Measurements from ENCODE around the gene EPHA4.

The EPHA4 gene

DNA sequence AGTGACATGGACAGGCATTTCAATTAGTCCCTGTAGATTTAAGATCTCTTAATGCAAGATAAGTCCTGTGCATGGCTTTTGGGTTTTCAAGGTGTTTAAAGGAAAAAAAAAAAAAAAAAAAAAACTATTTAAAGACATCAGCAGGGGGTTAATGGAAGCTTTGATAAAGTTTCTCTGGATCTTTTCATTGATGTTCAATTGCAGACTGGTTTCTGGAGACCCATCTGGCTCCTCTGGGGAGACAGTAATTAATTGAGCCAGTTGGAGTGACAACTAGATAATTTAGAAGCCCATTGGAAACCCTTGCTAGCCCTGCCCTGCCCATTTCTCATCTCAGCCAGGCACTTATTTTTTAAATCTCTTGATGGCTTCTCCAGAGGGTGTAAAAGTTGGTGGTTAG lies 98.7 kb downstream of the EPHA4 start:
- DNase-seq (ENCODE audit: low spot score) = no peak

DNA sequence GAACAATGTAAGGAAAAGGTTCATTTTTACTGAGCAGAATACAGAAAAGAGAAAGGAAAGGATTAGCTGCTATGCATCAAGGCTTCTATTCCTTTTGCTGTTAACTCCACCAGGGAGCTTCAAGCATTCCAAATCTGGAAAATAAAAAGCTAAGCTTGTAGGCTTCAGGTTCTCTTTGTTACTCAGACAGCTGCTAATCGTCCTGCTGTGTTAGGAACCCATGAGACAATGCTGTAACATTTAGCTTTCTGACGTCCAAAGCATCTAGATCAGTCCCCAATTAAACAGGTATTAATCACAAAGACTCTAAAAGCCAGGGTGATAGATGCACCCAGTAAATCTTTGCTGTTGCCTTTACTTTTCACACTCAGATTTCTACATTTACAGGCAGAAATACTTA lies 103.8 kb downstream of the EPHA4 start:
- no peak for DNase-seq (ENCODE audit: low spot score)

DNA sequence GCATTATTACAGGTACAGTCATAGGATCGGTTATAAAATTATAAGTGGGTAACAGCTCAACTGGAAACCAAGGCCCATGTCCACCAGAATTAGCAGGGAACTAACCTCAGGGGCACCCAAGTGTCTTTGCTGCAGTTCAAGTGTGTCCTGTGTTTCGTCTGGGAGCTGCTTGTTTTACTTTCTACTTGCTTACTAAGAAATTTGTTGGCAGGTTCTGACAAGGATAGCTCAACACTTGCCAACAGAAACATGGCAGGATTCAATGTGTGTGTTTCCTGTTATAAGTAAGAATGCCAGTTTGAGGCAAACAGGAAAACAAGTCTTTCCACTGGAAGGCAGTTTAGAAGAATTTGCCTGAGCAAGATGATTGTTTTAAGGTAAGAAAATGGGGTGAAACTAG lies 104.5 kb downstream of the EPHA4 start:
- DNase-seq (ENCODE audit: low spot score) = no peak

DNA sequence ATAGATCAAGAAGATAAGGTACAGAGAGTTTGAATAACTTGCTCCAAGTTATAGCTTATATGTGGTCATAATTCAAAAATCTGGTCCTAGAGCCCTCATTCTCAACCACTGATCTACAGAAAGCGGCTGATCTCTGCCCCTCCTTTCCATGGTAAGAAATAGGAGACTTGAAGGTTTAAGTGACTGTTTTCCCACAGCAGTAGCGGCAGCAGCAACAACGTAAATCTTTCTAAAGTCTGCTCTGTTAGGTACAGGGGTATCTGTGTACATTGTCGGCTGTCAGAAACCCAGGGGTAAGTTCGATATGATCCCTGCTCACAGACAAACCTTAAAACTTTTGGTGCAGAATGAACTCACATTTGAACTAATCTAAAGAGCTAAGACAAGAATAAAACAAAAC lies 105.4 kb downstream of the EPHA4 start:
- no peak for DNase-seq (ENCODE audit: low spot score)

DNA sequence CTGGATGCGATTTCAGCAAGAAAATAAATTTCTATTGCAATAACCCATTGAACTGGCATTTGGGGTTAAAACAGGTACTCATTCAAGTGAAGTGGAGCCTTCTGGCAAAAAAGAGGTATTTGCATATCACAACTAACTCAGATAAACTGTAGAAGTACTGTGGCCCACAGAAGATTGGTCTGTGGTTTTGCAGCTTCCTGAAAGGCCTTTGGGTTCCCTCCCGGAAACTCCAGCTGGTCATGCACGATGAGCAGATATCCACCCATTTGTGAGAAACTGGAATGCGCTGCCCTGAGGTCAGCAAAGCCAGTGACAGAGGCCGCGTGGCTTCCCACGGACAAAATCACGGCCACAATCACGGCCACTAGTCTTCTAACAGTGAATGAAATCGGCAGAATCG lies 106.3 kb downstream of the EPHA4 start:
- DNase-seq (ENCODE audit: low spot score) = no peak

DNA sequence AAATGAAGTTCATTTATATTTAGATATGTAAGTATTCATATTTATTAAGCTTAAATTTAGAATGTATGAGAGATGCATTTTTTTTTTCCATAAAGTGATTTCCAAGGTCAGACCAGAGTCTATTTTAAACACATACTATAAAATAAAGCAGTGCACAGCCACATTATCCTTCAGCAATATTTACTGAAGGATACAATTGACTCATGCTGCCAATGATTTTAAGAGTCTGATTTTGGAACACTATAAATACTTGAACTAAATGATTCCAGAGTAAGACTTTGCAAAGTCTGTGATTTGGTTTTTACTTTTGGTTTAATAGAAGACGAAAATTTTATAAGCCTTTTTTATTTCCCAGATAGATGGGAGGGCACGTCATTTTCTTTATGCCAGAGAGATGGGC lies 107.1 kb downstream of the EPHA4 start:
- no peak for DNase-seq (ENCODE audit: low spot score)

DNA sequence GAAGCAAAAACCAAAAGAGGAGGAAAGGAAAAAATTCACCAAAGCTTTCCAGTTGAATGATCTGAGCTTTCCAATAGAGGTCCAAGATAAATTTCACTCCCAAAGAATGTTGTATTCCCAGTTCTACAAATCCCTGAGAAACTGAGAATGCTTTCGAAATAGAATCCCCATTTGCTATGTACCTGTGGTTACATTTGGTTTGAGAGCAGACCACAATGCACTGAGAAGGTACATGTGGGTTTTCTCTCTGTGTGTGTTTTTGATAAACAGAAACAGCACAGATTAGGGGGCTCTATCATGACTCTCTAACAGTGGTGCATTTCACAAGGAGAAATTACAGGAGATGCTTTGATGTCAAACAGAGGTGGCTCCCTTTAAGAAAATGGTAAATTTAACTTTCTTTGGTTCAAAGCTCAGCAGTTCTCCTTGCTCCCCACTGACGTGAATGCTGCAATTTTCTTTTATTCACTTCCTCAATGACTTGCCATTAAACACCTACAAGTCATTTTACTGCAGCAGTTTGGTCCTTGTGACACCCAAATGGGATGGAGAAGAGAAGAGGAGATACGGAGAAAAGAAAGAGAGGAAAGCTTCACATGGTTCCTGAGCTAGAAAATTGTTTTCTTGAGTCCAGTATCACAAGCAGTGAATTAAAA lies 108.7 kb downstream of the EPHA4 start:
- no peak for DNase-seq (ENCODE audit: low spot score)

DNA sequence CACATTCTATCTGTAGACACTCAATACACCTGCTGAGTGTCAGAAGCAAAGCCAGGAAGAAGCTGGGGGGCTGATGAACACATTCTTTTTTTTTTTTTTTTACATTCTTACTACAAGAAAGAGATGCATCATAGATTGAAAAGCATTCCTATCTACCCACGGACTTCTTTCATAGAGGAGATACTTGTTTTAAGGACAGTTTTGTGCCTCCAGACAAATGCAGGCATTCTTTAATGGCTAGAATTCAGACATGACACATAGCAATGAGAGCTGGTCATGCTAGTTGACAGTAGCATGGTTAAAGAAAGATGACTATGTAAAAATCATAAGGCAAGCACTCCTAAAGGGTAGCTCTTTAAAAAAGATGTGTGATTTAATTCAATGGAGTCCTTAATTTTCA lies 110.2 kb downstream of the EPHA4 start:
- DNase-seq (ENCODE audit: low spot score) = no peak

DNA sequence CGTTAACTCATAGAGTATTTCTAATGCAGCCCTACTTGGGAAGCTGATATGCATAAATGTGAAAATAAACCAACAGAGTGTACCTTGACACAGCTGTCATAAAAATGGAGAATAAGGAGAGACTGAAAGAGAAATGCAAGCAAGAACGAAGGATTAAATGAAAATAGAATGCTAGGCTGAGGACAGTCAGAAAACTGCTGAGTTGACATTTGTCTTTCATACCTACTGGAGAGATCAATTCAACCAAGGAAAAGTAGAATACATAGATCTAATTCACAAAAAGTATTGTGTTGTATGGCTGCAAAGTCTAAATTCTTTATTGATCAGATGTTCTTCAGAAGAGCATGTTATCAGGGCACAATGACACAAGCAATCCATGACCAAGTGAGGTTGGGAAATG lies 112.0 kb downstream of the EPHA4 start:
- no peak for DNase-seq (ENCODE audit: low spot score)

DNA sequence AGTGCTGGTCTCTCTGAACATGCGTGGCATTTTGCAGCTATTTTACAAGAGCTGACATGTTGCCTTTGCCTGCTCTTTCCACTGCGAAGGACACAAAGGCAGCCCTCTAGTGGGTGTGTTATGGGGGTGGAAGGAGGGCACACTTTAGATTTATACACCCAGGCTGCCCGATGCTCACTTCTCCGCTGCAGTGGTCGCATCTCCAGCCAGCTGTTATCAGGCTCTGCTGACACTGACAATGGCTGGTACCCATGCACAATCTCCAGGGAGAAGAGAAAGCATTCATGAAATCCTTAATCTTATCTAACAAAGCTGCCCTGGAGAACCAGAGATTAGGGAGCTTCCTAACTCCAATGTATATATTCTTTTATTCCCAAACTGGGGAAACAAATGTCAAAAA lies 113.5 kb downstream of the EPHA4 start:
- DNase-seq (ENCODE audit: low spot score) = no peak

DNA sequence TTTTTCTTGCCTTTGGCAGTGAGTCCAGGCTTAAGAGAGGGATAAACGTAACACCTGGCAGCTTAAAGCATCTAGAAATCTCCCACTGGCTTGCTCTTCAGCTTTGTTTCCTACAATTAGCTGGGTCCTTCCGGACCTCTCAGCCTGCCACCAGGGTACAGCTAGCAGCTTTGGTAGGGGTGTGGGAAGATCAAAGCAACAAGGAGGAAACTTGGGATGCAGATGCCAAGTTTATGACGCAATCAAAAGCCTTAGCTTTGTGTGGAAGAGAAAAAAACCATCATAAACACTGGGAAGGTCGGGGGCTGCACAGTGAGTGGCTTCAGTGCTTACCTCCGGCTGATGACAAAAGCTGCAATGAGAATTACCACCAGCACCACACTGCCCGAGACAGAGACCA lies 116.9 kb downstream of the EPHA4 start:
- no peak for DNase-seq (ENCODE audit: low spot score)

DNA sequence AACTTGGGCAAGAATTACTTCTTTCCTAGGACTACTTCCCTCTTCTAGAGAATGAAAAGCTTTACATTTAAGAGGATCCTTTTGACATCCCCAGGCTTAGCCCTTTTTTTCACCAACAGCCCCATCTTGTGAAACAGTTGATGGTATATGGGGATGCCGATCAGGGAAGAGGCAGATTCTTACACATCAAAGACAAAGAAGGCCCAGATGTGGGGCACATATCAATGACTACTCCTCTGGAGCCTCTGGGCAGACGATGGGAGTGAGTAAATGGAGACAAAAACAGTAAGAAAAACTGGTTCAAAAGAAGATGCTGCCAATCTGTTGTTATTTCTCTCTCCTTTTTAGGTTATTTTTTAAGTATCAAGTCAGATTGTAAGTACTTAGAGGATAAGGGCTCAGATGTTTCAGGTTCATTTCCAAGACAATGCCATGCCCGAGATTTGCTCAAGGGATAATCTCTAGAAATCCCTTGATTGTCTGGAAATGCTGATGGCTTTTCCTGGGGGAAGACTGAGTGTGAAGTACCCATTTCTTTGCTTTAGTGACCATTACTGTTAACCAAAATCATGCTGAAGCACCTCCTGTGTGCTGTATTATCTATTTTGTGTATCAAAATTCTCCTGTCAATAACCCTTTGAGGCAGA lies 117.5 kb downstream of the EPHA4 start:
- no peak for DNase-seq (ENCODE audit: low spot score)

DNA sequence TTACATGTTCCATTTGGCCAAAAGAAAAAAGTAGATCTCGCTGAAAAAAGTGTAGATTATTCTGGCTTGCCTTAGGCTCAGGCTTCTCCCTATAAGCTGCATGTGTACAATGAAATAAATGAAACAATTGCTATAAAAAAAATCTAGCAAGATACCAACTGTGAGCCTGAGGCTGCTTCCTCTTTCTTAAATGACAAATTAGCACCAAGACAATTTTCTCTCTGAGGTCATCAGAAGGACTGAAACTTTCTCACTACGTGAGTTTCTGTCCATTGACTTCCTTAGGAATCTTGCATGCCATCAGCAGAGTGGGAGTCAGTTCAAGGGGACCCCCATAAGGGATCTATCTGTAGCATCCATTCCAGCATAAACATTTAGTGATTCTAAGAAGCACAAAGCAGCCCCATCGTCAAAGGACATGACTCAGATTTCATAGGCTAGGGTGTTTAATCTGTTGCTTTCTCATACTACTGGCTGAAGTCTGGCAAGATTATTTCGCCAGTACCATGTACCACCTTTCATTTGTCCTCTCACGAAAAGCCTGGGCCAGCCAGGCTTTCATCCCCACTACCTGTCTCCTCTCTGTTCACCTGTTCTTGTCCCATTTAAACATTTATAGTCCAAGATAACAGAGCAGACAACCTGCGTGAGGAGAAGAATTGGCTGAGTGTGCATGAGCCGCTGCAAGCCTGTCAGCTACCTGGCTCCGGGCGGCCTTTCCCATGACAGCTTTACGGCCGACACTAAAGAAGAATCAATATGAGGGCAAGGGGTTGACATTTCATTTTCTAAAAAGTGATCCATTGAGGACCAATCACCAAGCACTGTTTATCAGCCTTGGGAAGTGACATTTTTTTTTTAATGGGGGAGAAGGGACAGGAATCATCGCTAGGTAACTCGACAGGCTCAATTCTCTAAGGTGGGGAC lies 120.0 kb downstream of the EPHA4 start:
- DNase-seq (ENCODE audit: low spot score) = no peak

DNA sequence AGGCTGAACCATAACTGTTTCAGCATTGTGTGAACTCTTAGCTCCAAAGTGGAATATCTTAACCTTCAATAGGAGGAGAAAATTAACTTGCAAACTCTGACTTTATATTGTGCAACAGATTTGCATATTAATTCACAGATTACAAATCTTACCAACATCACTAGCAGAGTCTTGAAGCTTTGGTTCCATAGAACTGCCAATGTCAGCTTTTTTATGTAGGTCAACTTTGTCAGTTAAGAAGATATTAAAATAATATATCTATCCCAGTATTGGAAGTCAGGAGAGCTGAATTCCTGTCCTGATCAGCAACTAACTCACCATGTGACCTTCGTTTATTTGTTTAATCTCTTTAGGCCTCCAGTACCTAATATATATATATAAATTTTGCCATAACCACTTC lies 121.8 kb downstream of the EPHA4 start:
- DNase-seq (ENCODE audit: low spot score) = no peak

DNA sequence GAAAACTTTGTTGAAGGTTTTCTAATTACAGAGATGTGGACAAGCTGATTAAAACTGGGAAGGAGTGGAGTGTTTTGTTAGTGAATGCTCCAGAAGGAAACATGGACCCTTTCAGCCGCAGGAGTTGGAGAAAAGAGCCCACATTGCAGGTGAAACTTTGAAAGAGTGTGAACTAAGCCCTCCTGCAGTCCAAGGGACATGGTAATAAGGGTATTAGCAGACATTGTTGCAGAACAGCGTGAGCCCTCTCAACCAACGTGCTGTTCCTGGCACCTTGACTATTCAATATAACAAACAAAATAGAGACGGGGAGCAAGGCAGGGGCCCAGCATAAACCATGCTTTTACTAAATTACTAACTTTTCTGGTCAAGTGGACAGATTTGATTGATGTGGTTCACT lies 122.7 kb downstream of the EPHA4 start:
- DNase-seq (ENCODE audit: low spot score) = no peak

DNA sequence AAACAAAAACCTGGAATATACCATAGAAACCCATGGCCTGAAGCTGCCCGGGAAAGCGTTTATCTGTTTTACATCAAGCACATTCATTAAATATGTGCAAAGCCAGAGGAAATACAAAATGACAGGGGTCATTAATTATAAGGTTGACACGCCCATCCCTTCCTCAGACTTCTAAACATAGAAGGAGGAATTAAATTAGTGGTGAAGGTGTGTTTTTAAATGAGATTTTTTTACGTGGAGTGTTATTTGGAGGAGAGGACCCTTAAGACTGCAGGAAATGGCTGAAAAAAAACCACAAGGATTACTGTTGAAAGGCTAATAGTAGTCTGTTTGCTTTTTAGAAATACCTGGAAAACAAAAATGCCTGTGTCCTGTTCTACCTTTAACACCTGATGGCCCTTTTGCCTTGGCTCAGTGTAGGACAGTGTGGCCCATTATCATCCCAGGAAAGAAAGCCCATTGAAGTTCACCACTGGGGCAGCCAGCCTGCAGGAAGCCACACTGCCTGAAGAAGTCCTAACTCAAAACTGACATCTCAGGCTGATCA lies 123.2 kb downstream of the EPHA4 start:
- no peak for DNase-seq (ENCODE audit: low spot score)

DNA sequence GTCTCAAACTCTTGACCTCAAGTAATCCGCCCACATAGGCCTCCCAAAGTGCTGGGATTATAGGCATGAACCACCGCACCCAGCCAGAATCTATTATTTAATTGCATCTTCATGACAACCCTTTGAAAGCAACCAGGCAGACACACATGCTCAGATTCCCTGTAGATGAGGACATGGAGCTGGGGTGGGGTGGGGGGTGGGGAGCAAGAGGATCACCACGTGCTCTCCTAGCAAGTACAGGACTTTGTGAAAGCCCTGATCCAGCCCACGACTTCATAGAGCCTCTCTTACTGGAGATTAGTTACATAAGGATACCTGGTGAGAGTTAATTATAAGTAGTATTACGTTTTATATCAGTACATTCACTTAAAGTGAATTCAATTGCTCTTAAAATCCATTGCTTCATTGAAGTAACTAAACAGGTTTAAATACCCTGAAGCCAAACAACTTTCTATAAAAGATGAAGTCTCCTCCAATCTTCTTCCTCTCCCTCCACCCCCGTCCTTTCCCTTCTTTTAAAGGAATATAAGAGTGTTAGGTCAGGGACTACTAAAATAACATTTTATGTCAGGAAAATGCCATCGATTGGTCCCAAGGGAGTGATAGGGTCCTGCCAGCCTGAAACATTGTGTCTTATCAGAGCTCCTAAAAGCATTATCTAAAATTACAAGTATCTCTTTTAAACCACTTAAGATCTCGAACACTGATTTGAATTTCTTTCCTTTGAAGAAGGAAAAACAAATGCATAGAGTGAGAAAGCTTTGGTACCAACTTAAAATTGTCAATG lies 123.9 kb downstream of the EPHA4 start:
- DNase-seq (ENCODE audit: low spot score) = no peak

DNA sequence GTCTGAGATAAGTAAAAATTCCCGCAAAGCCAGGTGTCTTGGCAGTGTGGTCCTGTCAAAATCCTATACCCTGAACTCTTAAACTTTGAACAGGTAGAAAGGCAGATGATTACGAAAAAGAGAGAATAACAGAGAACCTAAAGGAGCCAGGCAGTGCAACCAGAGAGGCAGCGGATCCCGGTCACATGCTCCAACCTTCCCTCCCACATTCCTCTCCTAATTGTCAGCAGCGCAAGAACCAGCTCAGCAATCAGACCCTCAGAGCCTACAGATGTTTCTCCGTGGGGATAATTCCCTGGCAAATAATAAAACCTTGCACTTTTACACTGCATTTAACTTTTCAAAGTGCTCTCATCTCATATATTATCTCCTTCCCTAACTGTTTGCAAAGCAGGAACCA lies 124.8 kb downstream of the EPHA4 start:
- DNase-seq (ENCODE audit: low spot score) = no peak

DNA sequence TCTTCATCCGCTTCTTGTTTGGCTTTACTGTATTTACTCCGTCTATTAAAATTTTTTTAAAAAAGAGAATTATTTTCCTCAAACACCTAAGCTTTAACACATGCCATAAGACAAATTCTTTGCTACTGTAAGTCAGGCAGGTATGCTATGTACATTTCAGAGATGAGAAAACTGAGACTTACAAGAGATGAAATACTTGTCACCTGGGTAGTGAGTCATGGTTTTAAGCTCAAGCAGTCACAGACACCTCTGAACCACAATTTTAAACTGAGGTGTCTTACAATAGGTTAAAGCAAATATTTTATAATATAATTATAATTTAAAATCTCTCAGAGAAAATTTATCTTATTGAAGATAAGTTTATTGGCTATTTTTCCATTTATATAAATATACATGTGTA lies 126.0 kb downstream of the EPHA4 start:
- DNase-seq (ENCODE audit: low spot score) = no peak

DNA sequence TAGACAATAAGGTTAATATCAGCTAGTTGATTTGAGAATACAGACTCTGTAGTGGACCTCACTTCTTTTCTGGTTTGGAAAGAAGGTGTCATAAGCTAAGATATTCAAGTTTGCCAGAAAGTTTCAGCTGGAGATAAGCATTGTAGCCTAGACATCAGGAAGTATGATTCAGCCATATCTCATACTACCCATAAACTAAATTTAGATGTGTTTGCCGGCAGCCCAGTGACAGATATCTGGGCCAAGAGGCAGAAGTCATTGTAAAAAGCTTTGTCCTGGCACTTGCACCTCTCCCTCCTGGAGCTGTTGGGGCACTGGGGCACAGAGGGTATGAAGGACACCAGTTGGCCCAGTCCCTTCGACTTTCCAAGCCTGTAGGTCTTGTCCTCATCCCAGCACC lies 128.0 kb downstream of the EPHA4 start:
- DNase-seq (ENCODE audit: low spot score) = peak; percentile 12

DNA sequence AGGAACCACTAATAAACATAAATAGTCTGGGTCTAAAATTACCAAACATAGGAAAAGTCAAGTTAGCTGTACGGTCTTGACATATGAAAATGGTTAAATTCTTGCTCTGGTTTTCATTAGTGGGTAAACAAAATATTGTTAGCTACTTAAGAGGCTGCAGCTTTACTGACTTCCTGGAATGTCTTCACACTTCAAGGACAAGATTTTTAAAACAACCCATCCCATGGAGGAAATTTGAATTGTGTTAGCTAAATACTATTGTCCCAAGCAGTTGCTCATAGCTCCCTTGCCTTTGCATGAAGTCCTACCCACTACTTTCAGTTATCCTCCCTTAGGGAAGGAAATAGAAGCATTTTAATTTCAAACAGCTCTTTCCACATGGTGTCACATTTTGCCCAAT lies 128.5 kb downstream of the EPHA4 start:
- DNase-seq (ENCODE audit: low spot score) = no peak

DNA sequence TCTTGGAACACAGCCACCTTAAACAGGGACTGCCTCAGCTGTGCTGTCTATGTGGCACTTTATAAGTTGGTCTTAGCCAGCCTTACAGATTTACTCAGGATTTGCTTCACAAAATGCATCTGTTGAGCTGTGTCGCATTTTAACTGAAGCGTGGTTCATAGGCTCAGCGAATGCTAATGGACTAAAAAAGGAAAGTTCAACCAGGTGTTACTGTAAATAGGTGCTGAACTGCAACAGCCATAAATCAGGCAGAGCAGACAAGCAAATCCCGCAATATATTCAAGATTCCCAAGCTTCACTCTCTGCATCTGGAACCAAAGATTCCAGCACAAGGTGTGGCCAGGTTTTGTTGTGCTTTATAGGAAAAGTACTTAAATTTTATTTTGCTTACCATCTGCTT lies 130.0 kb downstream of the EPHA4 start:
- no peak for DNase-seq (ENCODE audit: low spot score)
